ENCODE results near the gene TMEM201.

TMEM201 gene

GRCh38 chr1:9634582-9634981 lies 45.9 kb downstream of the TMEM201 start:
- TF ChIP-seq, protein P1, sequence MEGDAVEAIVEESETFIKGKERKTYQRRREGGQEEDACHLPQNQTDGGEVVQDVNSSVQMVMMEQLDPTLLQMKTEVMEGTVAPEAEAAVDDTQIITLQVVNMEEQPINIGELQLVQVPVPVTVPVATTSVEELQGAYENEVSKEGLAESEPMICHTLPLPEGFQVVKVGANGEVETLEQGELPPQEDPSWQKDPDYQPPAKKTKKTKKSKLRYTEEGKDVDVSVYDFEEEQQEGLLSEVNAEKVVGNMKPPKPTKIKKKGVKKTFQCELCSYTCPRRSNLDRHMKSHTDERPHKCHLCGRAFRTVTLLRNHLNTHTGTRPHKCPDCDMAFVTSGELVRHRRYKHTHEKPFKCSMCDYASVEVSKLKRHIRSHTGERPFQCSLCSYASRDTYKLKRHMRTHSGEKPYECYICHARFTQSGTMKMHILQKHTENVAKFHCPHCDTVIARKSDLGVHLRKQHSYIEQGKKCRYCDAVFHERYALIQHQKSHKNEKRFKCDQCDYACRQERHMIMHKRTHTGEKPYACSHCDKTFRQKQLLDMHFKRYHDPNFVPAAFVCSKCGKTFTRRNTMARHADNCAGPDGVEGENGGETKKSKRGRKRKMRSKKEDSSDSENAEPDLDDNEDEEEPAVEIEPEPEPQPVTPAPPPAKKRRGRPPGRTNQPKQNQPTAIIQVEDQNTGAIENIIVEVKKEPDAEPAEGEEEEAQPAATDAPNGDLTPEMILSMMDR (conservative IDR thresholded peaks at IDR 0.05; ENCODE audit: low read depth, low read length) = no peak
- H3K4me2 ChIP-seq = 0 out of 2 replicates have a peak overlapping the region, but pooled peaks have one; percentile 2

DNA sequence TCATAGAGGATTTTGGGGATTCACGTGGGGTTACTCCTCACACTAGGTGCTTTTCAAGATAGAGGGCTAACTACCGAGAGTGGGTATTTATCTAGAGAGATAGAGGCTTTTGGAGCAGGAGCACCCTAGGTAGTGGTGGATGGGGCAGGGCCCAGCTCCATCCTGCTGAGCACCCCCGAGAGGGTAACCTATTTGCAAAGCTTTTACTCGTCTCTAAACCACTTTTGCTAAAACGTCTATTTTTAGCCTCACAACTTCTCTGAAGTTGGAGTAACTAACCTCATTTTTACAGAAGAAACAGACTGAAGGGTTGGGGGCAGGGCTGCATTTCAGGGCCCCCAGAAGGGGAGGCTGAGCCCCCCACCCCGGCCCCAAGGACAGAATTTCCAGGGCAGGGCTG lies 50.5 kb downstream of the TMEM201 start:
- Histone ChIP-seq H3K4me1 (ENCODE audit: low read depth, poor library complexity, severe bottlenecking) (peaks cover 8% of the 10 kb centered on the region), H3K9ac (no peak overlapping the region), H3K36me3 (ENCODE audit: insufficient read depth) (no peaks in the 10 kb centered on the region), H3K4me3 (IDR thresholded peaks at IDR 0.05; ENCODE audit: insufficient read depth, low read depth, low read length) (no peak overlapping the region), H3K4me2 (no peak overlapping the region), H3K27me3 (ENCODE audit: insufficient read depth, low read depth) (peaks cover 14% of the 10 kb centered on the region), H3K27ac (no peak overlapping the region), H4K20me1 (ENCODE audit: insufficient read depth) (no peaks in the 10 kb centered on the region), H2AFZ (ENCODE audit: low read depth) (no peak overlapping the region), H3K79me2 (ENCODE audit: insufficient read depth, low read depth) (no peaks in the 10 kb centered on the region)
- TF ChIP-seq, protein P1 (conservative IDR thresholded peaks at IDR 0.05; ENCODE audit: low read depth, low read length) = no peak

More at GRCh38 chr1:9634582-9634981, 45.9 kb downstream of the TMEM201 start:
- H3K79me2 ChIP-seq (ENCODE audit: insufficient read depth, low read depth) = no peaks in the 10 kb centered on the region
- no peaks in the 10 kb centered on the region for H4K20me1 ChIP-seq (ENCODE audit: insufficient read depth)
- H3K36me3 ChIP-seq (ENCODE audit: insufficient read depth) = no peaks in the 10 kb centered on the region
- H3K4me3 ChIP-seq (IDR thresholded peaks at IDR 0.05; ENCODE audit: insufficient read depth, low read depth, low read length) = no peak overlapping the region
- H3K27me3 ChIP-seq (ENCODE audit: insufficient read depth, low read depth) = peaks cover 22% of the 10 kb centered on the region; the same call in 1 of the 2 replicates
- no peak overlapping the region for H3K27ac ChIP-seq
- peaks cover 10% of the 10 kb centered on the region for H3K4me1 ChIP-seq (ENCODE audit: low read depth, poor library complexity, severe bottlenecking)
- H2AFZ ChIP-seq (ENCODE audit: low read depth) = no peak overlapping the region
- H3K9ac ChIP-seq = no peak overlapping the region

GRCh38 chr1:9643351-9644256 lies 54.9 kb downstream of the TMEM201 start:
- Histone ChIP-seq H4K20me1 (ENCODE audit: insufficient read depth) (no peaks in the 10 kb centered on the region), H3K27ac (no peak overlapping the region), H3K9ac (no peak overlapping the region), H3K4me1 (ENCODE audit: low read depth, poor library complexity, severe bottlenecking) (peaks cover 9% of the 10 kb centered on the region), H2AFZ (ENCODE audit: low read depth) (no peak overlapping the region), H3K4me3 (IDR thresholded peaks at IDR 0.05; ENCODE audit: insufficient read depth, low read depth, low read length) (no peak overlapping the region), H3K27me3 (ENCODE audit: insufficient read depth, low read depth) (peaks cover 14% of the 10 kb centered on the region), H3K4me2 (no peak overlapping the region), H3K79me2 (ENCODE audit: insufficient read depth, low read depth) (no peaks in the 10 kb centered on the region), H3K36me3 (ENCODE audit: insufficient read depth) (no peaks in the 10 kb centered on the region)
- TF ChIP-seq, protein P1 (conservative IDR thresholded peaks at IDR 0.05; ENCODE audit: low read depth, low read length) = no peak

DNA sequence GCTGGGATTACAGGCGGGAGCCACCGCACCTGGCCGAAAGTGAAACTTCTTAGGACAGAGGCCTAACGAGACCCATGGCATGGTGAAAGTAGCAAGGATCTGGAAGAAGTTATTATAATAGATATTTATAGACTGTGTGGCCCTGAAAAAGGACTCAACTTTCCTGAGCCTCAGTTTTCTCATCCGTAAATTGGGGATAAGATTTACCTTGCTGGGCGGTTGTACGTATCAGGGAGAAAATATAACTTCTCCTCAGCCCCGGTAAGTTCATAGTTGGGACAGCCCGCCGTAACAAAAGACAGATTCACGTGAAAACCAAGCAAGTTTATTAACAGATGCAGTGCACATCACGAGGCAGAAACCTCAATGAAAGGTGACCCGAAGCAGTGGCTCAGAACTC lies 57.3 kb downstream of the TMEM201 start:
- Histone ChIP-seq H2AFZ (ENCODE audit: low read depth) (no peak overlapping the region), H3K4me2 (no peak overlapping the region)

More for the DNA sequence above, 57.3 kb downstream of the TMEM201 start:
- H3K27ac ChIP-seq = no peak overlapping the region
- H3K4me3 ChIP-seq (IDR thresholded peaks at IDR 0.05; ENCODE audit: insufficient read depth, low read depth, low read length) = no peak overlapping the region
- H3K79me2 ChIP-seq (ENCODE audit: insufficient read depth, low read depth) = no peaks in the 10 kb centered on the region
- TF ChIP-seq, protein P1 (conservative IDR thresholded peaks at IDR 0.05; ENCODE audit: low read depth, low read length) = no peak
- H3K36me3 ChIP-seq (ENCODE audit: insufficient read depth) = no peaks in the 10 kb centered on the region
- peaks cover 9% of the 10 kb centered on the region for H3K4me1 ChIP-seq (ENCODE audit: low read depth, poor library complexity, severe bottlenecking)
- peaks cover 7% of the 10 kb centered on the region; the same call in 1 of the 2 replicates for H3K27me3 ChIP-seq (ENCODE audit: insufficient read depth, low read depth)
- no peaks in the 10 kb centered on the region for H4K20me1 ChIP-seq (ENCODE audit: insufficient read depth)
- H3K9ac ChIP-seq = no peak overlapping the region
